Spleen (tissue), 11 donors: Measurements from ENCODE around the gene TCEAL2. TPM values are rescaled to one million over a fixed set of nuclear protein-coding genes. Genes with fewer than 3 reads are reported as not detected.
"Not testable (repeated sequence)": the region's sequence is repeated elsewhere in the genome, so short reads cannot be mapped to it uniquely, and the experiment has no call there.

ENCODE experiments used
- DNase-seq: peaks from one replicate; pipeline ENCODE4 v3.0.0-alpha.2; 2020
- H3K27ac ChIP-seq, 8 donors: fragments of 200-600 bp; sonication (generic) in 7 of 8; 1 replicate in 4 of 8; 2 replicates in 4 of 8; pipeline versions ENCODE4 v1.5.0 to v1.8.0; 2016 to 2021; ENCODE audit warnings: inconsistent platforms in 4 of 8, mild to moderate bottlenecking in 4 of 8, moderate library complexity in 1 of 8
- H3K27me3 ChIP-seq, 7 donors: fragments of 200-600 bp; sonication (generic) in 6 of 7; replicated peaks in 1 of 7; 1 replicate in 4 of 7; 2 replicates in 3 of 7; pipeline versions ENCODE4 v1.5.0 to v1.8.0; 2016 to 2021; ENCODE audit warnings: inconsistent platforms in 3 of 7, mild to moderate bottlenecking in 1 of 7
- H3K36me3 ChIP-seq, 6 donors: fragments of 200-600 bp; sonication (generic) in 5 of 6; 1 replicate in 4 of 6; 2 replicates in 2 of 6; pipeline versions ENCODE4 v1.5.0 to v1.8.0; 2016 to 2021; ENCODE audit warnings: inconsistent platforms in 2 of 6
- H3K4me1 ChIP-seq, 6 donors: fragments of 200-600 bp; sonication (generic) in 5 of 6; 1 replicate in 3 of 6; 2 replicates in 3 of 6; pipeline versions ENCODE4 v1.5.0 to v1.8.0; 2016 to 2021; ENCODE audit warnings: inconsistent platforms in 3 of 6
- H3K4me3 ChIP-seq, 8 donors: fragments of 200-600 bp; sonication (generic) in 7 of 8; 1 replicate in 4 of 8; 2 replicates in 4 of 8; pipeline versions ENCODE4 v1.5.0 to v1.8.0; 2016 to 2021; ENCODE audit warnings: inconsistent platforms in 4 of 8, mild to moderate bottlenecking in 4 of 8, moderate library complexity in 2 of 8
- H3K9me3 ChIP-seq, 8 donors: fragments of 200-600 bp; sonication (generic) in 7 of 8; 1 replicate in 4 of 8; 2 replicates in 4 of 8; pipeline versions ENCODE4 v1.5.0 to v1.8.0; 2016 to 2021; ENCODE audit warnings: inconsistent platforms in 4 of 8
- CTCF ChIP-seq, 11 experiments: fragments of 200-600 bp in 7 of 11; fragments of 450-650 bp in 4 of 11; sonication (generic) in 4 of 11; IDR thresholded peaks in 8 of 11; conservative IDR thresholded peaks in 3 of 11; 1 replicate in 7 of 11; 2 replicates in 4 of 11; pipeline versions ENCODE4 v1.4.0 to v1.8.0; 2016 to 2021; ENCODE audit warnings: antibody characterized with exemption in 11 of 11, inconsistent platforms in 4 of 11, mild to moderate bottlenecking in 1 of 11
- POLR2A ChIP-seq, 3 donors: fragments of 450-650 bp; IDR thresholded peaks; one replicate each; pipeline ENCODE4 v1.5.1; 2017; ENCODE audit warnings: antibody characterized with exemption in 3 of 3, mild to moderate bottlenecking in 1 of 3
- POLR2AphosphoS5 ChIP-seq, 3 donors: sonication (generic); formaldehyde crosslinking; IDR thresholded peaks; one replicate each; pipeline ENCODE4 v1.5.1; 2017; ENCODE audit warnings: antibody characterized with exemption in 3 of 3
- WGBS, 5 donors: extraction: QIAGEN DNeasy Blood & Tissue Kit in 3 of 5; methylation state at CpG; one replicate each; pipeline versions ENCODE4 v1.1.5 to v1.1.7; 2013 to 2018; 5-methylcytosine and 5-hydroxymethylcytosine counted together
- intact Hi-C: fragments of 100-400 bp; cut with DNase I; formaldehyde crosslinking; loops from one replicate; pipeline ENCODE4 v1.15.0; 2023; ENCODE audit warnings: low total_unique reads
- polyA plus RNA-seq, 3 donors: library from polyadenylated mRNA; stranded (reverse); fragments of 200-250 nt; gene quantifications; one replicate each; pipeline ENCODE4 v1.2.1, GENCODE V29; 2013
- total RNA-seq, 7 donors: library from RNA; depleted of rRNA in 3 of 7; stranded (reverse); fragments of >200 nt in 3 of 7; fragmentation: NEBNext Ultra II Directional in 4 of 7; extraction: Animal tissue kit (Norgen Biotek cat#: 25700) in 4 of 7; gene quantifications; one replicate each; pipeline versions ENCODE4 v1.1.0 to v1.2.1, GENCODE V29; 2016 to 2021
- donor health status: healthy with polysubstance abuse.
- donor health status: DM: no; HTN: no; CAD: no; lungs with moderate emphysema.
- donor health status: DM: no; HTN: no; CAD: no.
- donor health status: Bipolar disorder and iron deficiency.
- donor health status: healthy.
- donor health status: DM: no; HTN: no; CAD: no.
- donor health status: DM: yes; HTN: yes; CAD: no.

TCEAL2 gene
- total and polyA plus RNA-seq, 10 donors = 0.39 to 5.2 (median 2.3) TPM; not detected in 1

GRCh38 chrX:102115748-102116147 is 9.7 kb upstream of the TCEAL2 start:
- DNase-seq = no peak
- Histone ChIP-seq H3K9me3 (peaks cover 0 to 11% (median 0%) of the 10 kb centered on the region in 8 donors), H3K27me3 (peaks cover 0 to 19% (median 0%) of the 10 kb centered on the region in 7 donors), H3K36me3 (no peaks in the 10 kb centered on the region), H3K4me3 (no peak overlapping the region), H3K4me1 (no peaks in the 10 kb centered on the region), H3K27ac (no peak overlapping the region)
- intact Hi-C loops = no loop called here
- WGBS, 5 donors = 70 to 91% (median 83%) methylated on average over 2 of the region's 2 CpGs; no CpG with 5 or more reads in 1 of the 5 donors
- TF ChIP-seq POLR2AphosphoS5 (IDR thresholded peaks at IDR 0.05) = no peak
- no peak for TF ChIP-seq POLR2A (IDR thresholded peaks at IDR 0.05)
- TF ChIP-seq CTCF (IDR thresholded peaks at IDR 0.05 in 8 of 11, conservative IDR thresholded peaks at IDR 0.05 in 3 of 11) = no peak

- H3K4me1 ChIP-seq, intact Hi-C loops, DNase-seq, H3K36me3 ChIP-seq, H3K27ac ChIP-seq, H3K9me3 ChIP-seq: not testable (repeated sequence)
- H3K27me3 ChIP-seq = peaks cover 0 to 42% (median 15%) of the 10 kb centered on the region in 7 donors
- peak overlapping the region in 2 of 8 donors; percentile 38 to 57 for H3K4me3 ChIP-seq
- WGBS, 5 donors = 12 to 52% (median 29%) methylated on average over 3 to 10 of the region's 10 CpGs
Measured at GRCh38 chrX:102125014-102125413, 465 bp upstream of the TCEAL2 start.

- H3K4me1 ChIP-seq, H3K9me3 ChIP-seq, H3K27ac ChIP-seq, H3K36me3 ChIP-seq, intact Hi-C loops: not testable (repeated sequence)
- peaks cover 0 to 42% (median 15%) of the 10 kb centered on the region in 7 donors for H3K27me3 ChIP-seq
- WGBS, 5 donors = 12 to 39% (median 20%) methylated on average over 13 to 21 of the region's 21 CpGs
- peak; percentile 58 for DNase-seq
- H3K4me3 ChIP-seq = peak overlapping the region in 2 of 8 donors; percentile 38 to 57
Measured at GRCh38 chrX:102126080-102126818, 770 bp downstream of the TCEAL2 start.

- TF ChIP-seq CTCF (IDR thresholded peaks at IDR 0.05 in 8 of 11, conservative IDR thresholded peaks at IDR 0.05 in 3 of 11) (no peak), POLR2AphosphoS5 (IDR thresholded peaks at IDR 0.05) (no peak), POLR2A (IDR thresholded peaks at IDR 0.05) (no peak)
- no peaks in the 10 kb centered on the region for H3K4me1 ChIP-seq
Measured at GRCh38 chrX:102126863-102127262, 1.4 kb downstream of the TCEAL2 start.

GRCh38 chrX:102129473-102129872 is 4.0 kb downstream of the TCEAL2 start:
- H3K9me3 ChIP-seq = no peaks in the 10 kb centered on the region
- H3K4me1 ChIP-seq = no peaks in the 10 kb centered on the region
- TF ChIP-seq POLR2A (IDR thresholded peaks at IDR 0.05) (no peak), CTCF (IDR thresholded peaks at IDR 0.05 in 8 of 11, conservative IDR thresholded peaks at IDR 0.05 in 3 of 11) (peak in 2 of 11 experiments; percentile 13 to 20)
- no peak overlapping the region for H3K4me3 ChIP-seq
- peaks cover 0 to 46% (median 13%) of the 10 kb centered on the region in 7 donors for H3K27me3 ChIP-seq
- DNase-seq = no peak
- 54 to 86% (median 79%) methylated on average over 1 of the region's 1 CpG for WGBS, 5 donors
- no peaks in the 10 kb centered on the region for H3K36me3 ChIP-seq
- H3K27ac ChIP-seq = no peak overlapping the region
- intact Hi-C loops = no loop called here

More at GRCh38 chrX:102126863-102127262, 1.4 kb downstream of the TCEAL2 start:
- WGBS, 5 donors = 43 to 54% (median 49%) methylated on average over 8 of the region's 8 CpGs
- Histone ChIP-seq H3K27ac (no peak overlapping the region), H3K4me3 (no peak overlapping the region), H3K9me3 (no peaks in the 10 kb centered on the region), H3K27me3 (peaks cover 0 to 42% (median 15%) of the 10 kb centered on the region in 7 donors), H3K36me3 (no peaks in the 10 kb centered on the region)
- DNase-seq = no peak
- intact Hi-C loops = no loop called here
